IPS DF 6.9 (cell line): Measurements from ENCODE around the gene ZNF423.

Experiments used
- DNase-seq: peaks from one replicate; pipeline ENCODE4 v3.0.0-alpha.2; 2013; ENCODE audit warnings: low read depth, low spot score
- H3K27ac ChIP-seq: one replicate; pipeline ENCODE4 v1.5.1; 2013; ENCODE audit warnings: low read length, control low read depth
- H3K27me3 ChIP-seq: 2 replicates; pipeline ENCODE4 v1.6.1; 2013; ENCODE audit warnings: mild to moderate bottlenecking, low read length; ENCODE audit not compliant: control insufficient read depth, insufficient read depth
- H3K36me3 ChIP-seq: 2 replicates; pipeline ENCODE4 v1.6.1; 2013; ENCODE audit warnings: low read length; ENCODE audit not compliant: control insufficient read depth, insufficient read depth
- H3K4me1 ChIP-seq: 2 replicates; pipeline ENCODE4 v1.6.1; 2013; ENCODE audit warnings: low read length; ENCODE audit not compliant: control insufficient read depth, insufficient read depth
- H3K4me3 ChIP-seq: 2 replicates; pipeline ENCODE4 v1.5.1; 2013; ENCODE audit warnings: mild to moderate bottlenecking, low read length
- H3K9me3 ChIP-seq: 2 replicates; pipeline ENCODE4 v1.6.1; 2013; ENCODE audit warnings: low read length, inconsistent platforms; ENCODE audit not compliant: control insufficient read depth, insufficient read depth
- WGBS: extraction: QIAGEN DNeasy Blood & Tissue Kit; methylation state at CpG from one replicate; pipeline ENCODE4 v1.1.7; 2013; ENCODE audit warnings: mixed read lengths, missing lambda C conversion rate; ENCODE audit not compliant: insufficient read length, insufficient coverage; 5-methylcytosine and 5-hydroxymethylcytosine counted together

ZNF423 gene

DNA sequence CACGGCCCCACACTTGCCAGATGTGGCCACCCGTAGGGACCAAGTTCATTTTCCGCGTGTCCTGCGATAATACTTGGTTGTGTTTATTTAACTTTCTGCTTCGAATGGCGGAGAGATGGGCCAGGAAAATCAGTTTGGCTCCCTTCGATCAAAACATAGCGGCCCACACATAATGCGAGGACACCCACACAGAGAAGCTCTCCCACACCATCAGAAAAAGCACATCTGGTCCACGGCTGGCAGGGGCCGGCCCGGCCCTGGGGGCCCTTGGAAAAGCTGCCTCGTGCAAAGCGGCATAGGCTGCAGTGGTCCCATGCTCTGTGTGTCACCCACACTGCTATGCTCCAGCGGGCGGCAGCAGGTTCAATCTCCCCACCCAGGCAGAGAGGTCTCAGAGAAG lies 46.9 kb downstream of the ZNF423 start:
- 0 out of 2 replicates have a peak, but pooled peaks cover 2% of the 10 kb centered on the region for H3K36me3 ChIP-seq
- no peak overlapping the region for H3K27ac ChIP-seq
- no CpG with 5 or more reads among the region's 17 CpGs for WGBS
- no peak overlapping the region for H3K4me3 ChIP-seq
- DNase-seq = no peak
- H3K27me3 ChIP-seq = no peaks in the 10 kb centered on the region
- H3K9me3 ChIP-seq = no peaks in the 10 kb centered on the region
- no peaks in the 10 kb centered on the region for H3K4me1 ChIP-seq

- H3K4me3 ChIP-seq = no peak overlapping the region
- no peaks in the 10 kb centered on the region for H3K9me3 ChIP-seq
- H3K27me3 ChIP-seq = no peaks in the 10 kb centered on the region
- 0 out of 2 replicates have a peak, but pooled peaks cover 2% of the 10 kb centered on the region for H3K36me3 ChIP-seq
- H3K27ac ChIP-seq = no peak overlapping the region
- WGBS = no CpG with 5 or more reads among the region's 4 CpGs
- no peak for DNase-seq
- no peaks in the 10 kb centered on the region for H3K4me1 ChIP-seq
Measured at GRCh38 chr16:49806446-49806845, 49.5 kb downstream of the ZNF423 start.

DNA sequence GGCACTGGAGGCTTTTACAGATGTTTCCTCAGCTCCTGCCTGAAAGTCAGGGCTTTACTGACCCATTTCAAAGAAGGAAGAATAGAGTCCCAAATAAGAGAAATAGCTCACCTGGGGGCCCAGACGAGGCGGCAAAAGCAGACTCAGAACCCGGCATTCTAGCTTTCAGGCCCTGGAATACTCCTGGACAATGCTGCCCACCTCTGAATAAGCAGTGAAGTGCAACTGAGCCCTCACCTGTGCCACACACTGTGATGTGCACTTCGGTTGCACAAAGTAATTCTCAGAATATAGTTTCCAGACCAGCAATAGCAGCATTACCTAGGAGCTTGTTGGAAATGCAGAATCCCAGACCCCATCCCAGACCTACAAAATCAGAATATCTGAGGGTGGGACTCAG lies 54.6 kb downstream of the ZNF423 start:
- H3K27ac ChIP-seq = no peak overlapping the region
- H3K9me3 ChIP-seq = no peaks in the 10 kb centered on the region
- DNase-seq = no peak
- H3K27me3 ChIP-seq = no peaks in the 10 kb centered on the region
- H3K36me3 ChIP-seq = peaks cover 3% of the 10 kb centered on the region; the same call in 1 of the 2 replicates
- H3K4me3 ChIP-seq = no peak overlapping the region
- H3K4me1 ChIP-seq = peaks cover 1% of the 10 kb centered on the region; the same call in 1 of the 2 replicates
- no CpG with 5 or more reads among the region's 4 CpGs for WGBS

DNA sequence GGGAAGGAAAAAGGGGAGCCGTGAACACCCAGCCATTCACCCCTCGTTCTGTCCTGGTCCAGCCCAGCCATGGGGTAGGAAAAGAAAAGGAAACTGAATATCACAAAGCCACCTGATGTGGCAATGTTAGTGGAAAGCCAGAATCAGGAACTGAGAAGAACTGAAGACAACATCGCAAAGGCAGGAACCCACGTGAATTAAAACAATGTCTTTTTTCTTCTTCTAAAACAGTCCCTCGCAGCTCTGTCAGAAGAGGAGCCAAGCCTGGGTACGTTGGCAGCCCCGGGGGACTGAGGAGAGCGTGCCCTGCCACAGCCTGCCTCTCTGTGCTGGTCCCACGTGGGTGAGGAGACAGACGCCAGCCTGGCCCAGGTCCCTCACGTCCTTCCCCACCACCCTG lies 55.0 kb downstream of the ZNF423 start:
- peaks cover 1% of the 10 kb centered on the region; the same call in 1 of the 2 replicates for H3K4me1 ChIP-seq
- no peaks in the 10 kb centered on the region for H3K9me3 ChIP-seq
- no peak for DNase-seq
- no CpG with 5 or more reads among the region's 11 CpGs for WGBS
- peaks cover 3% of the 10 kb centered on the region; the same call in 1 of the 2 replicates for H3K36me3 ChIP-seq
- H3K4me3 ChIP-seq = no peak overlapping the region
- no peaks in the 10 kb centered on the region for H3K27me3 ChIP-seq
- no peak overlapping the region for H3K27ac ChIP-seq

GRCh38 chr16:49800441-49800840 lies 55.5 kb downstream of the ZNF423 start:
- H3K27ac ChIP-seq = no peak overlapping the region
- H3K9me3 ChIP-seq = no peaks in the 10 kb centered on the region
- H3K4me3 ChIP-seq = no peak overlapping the region
- WGBS = no CpG with 5 or more reads among the region's 5 CpGs
- peaks cover 1% of the 10 kb centered on the region; the same call in 1 of the 2 replicates for H3K4me1 ChIP-seq
- DNase-seq = no peak
- H3K27me3 ChIP-seq = no peaks in the 10 kb centered on the region
- H3K36me3 ChIP-seq = peaks cover 3% of the 10 kb centered on the region; the same call in 1 of the 2 replicates

DNA sequence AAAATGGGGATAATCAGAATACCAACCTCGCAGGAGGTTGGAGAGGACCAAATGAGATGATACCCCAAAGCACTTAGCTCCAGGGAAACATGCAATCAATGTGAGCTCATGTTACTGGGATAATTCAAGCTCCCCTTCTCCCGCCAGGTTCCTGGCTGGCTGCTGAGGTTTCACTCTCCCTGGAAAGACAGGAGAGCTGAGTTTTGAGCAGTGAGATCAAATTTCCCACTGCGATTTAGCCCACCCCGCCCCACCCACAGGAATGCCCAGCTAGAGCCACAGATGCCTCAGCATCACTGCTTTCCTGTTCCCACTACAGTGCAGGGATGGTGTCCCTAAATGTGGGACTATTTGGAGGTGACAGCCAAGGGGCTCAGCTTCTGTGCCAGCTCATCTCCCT lies 56.7 kb downstream of the ZNF423 start:
- Histone ChIP-seq H3K27me3 (no peaks in the 10 kb centered on the region), H3K27ac (no peak overlapping the region), H3K4me3 (no peak overlapping the region), H3K9me3 (no peaks in the 10 kb centered on the region), H3K4me1 (peaks cover 1% of the 10 kb centered on the region; the same call in 1 of the 2 replicates), H3K36me3 (peaks cover 3% of the 10 kb centered on the region; the same call in 1 of the 2 replicates)
- DNase-seq = peak; percentile 29
- WGBS = no CpG with 5 or more reads among the region's 4 CpGs

DNA sequence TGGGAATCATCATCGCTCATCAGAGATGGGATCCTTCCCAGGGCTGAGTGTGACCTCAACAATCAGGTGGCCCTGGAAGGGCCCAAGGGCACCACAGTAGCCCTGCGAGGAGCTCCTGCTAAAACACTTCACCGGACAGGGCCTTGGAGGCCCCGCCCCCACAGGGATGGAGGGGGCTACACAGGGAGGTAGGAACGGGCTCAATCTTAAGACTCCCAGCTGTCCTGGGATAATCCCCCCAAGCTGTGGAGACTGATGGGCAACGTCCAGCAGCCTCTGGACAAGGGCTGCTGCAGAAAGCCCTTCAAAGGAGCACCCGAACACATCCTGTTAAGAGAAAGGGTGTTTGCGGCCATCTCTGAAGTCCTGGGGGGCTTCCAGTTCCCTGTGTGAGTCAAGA lies 60.4 kb downstream of the ZNF423 start:
- Histone ChIP-seq H3K36me3 (no peaks in the 10 kb centered on the region), H3K9me3 (no peaks in the 10 kb centered on the region), H3K4me3 (no peak overlapping the region), H3K4me1 (peaks cover 1% of the 10 kb centered on the region; the same call in 1 of the 2 replicates), H3K27ac (no peak overlapping the region), H3K27me3 (no peaks in the 10 kb centered on the region)
- WGBS = no CpG with 5 or more reads among the region's 8 CpGs
- no peak for DNase-seq

DNA sequence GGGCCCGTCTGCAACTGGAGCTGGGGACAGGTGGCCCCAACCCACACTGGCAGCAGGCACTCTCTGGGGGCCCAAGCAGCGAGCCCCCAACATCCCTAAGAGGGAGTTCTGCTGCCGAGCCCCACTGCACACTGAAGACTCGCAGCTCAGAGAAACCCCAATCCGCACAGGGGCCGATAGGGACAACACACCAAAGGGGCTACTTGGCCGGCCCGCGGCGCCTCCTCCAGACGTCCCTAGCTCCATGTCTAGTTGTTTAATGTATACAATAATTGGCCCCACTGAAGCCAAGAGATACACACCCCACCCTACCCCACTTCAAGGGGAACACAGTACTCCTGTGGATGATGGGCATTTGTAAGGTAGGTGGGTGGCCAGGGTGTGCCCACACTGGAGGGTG lies 62.7 kb downstream of the ZNF423 start:
- no peaks in the 10 kb centered on the region for H3K27me3 ChIP-seq
- peaks cover 3% of the 10 kb centered on the region for H3K4me1 ChIP-seq
- DNase-seq = no peak
- H3K27ac ChIP-seq = no peak overlapping the region
- WGBS = no CpG with 5 or more reads among the region's 11 CpGs
- H3K4me3 ChIP-seq = no peak overlapping the region
- no peaks in the 10 kb centered on the region for H3K36me3 ChIP-seq
- no peaks in the 10 kb centered on the region for H3K9me3 ChIP-seq

DNA sequence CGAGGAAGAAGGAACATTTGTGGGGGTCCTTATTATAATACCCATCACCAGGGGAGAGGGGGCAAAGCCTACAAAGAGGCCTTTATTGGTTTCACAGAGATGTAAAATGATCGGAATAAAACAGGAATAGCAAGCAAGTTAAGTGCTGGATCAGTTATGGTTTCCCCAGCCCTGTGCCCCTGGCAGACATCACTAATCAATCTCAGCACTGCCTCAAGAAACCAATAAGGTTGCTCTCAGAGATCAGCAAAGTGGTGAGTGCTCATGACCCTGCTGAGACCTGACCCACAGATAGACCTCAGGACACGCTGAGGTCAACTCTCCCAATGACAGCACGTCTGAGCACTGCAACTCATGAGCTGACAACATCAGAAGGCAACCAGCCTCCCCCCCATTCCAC lies 66.3 kb downstream of the ZNF423 start:
- Histone ChIP-seq H3K4me1 (peaks cover 1% of the 10 kb centered on the region; the same call in 1 of the 2 replicates), H3K36me3 (no peaks in the 10 kb centered on the region; the same call in 1 of the 2 replicates), H3K9me3 (no peaks in the 10 kb centered on the region; the same call in 1 of the 2 replicates), H3K27ac (no peak overlapping the region), H3K4me3 (no peak overlapping the region), H3K27me3 (no peaks in the 10 kb centered on the region)
- DNase-seq = no peak
- WGBS = no CpG with 5 or more reads among the region's 4 CpGs

GRCh38 chr16:49788986-49789385 lies 66.9 kb downstream of the ZNF423 start:
- no peak for DNase-seq
- WGBS = no CpG with 5 or more reads among the region's 7 CpGs
- no peaks in the 10 kb centered on the region; the same call in 1 of the 2 replicates for H3K36me3 ChIP-seq

GRCh38 chr16:49788572-49788971 lies 67.3 kb downstream of the ZNF423 start:
- no CpG with 5 or more reads among the region's 3 CpGs for WGBS
- DNase-seq = no peak
- H3K4me3 ChIP-seq = no peak overlapping the region
- no peak overlapping the region for H3K27ac ChIP-seq
- no peaks in the 10 kb centered on the region; the same call in 1 of the 2 replicates for H3K9me3 ChIP-seq
- peaks cover 1% of the 10 kb centered on the region; the same call in 1 of the 2 replicates for H3K4me1 ChIP-seq
- H3K36me3 ChIP-seq = no peaks in the 10 kb centered on the region; the same call in 1 of the 2 replicates
- no peaks in the 10 kb centered on the region for H3K27me3 ChIP-seq

More at GRCh38 chr16:49788986-49789385, 66.9 kb downstream of the ZNF423 start:
- H3K9me3 ChIP-seq = no peaks in the 10 kb centered on the region; the same call in 1 of the 2 replicates
- H3K4me1 ChIP-seq = peaks cover 1% of the 10 kb centered on the region; the same call in 1 of the 2 replicates
- H3K27ac ChIP-seq = no peak overlapping the region
- H3K27me3 ChIP-seq = no peaks in the 10 kb centered on the region
- H3K4me3 ChIP-seq = no peak overlapping the region
